ENCODE measurements around the gene RHAG.

Gene RHAG

DNA sequence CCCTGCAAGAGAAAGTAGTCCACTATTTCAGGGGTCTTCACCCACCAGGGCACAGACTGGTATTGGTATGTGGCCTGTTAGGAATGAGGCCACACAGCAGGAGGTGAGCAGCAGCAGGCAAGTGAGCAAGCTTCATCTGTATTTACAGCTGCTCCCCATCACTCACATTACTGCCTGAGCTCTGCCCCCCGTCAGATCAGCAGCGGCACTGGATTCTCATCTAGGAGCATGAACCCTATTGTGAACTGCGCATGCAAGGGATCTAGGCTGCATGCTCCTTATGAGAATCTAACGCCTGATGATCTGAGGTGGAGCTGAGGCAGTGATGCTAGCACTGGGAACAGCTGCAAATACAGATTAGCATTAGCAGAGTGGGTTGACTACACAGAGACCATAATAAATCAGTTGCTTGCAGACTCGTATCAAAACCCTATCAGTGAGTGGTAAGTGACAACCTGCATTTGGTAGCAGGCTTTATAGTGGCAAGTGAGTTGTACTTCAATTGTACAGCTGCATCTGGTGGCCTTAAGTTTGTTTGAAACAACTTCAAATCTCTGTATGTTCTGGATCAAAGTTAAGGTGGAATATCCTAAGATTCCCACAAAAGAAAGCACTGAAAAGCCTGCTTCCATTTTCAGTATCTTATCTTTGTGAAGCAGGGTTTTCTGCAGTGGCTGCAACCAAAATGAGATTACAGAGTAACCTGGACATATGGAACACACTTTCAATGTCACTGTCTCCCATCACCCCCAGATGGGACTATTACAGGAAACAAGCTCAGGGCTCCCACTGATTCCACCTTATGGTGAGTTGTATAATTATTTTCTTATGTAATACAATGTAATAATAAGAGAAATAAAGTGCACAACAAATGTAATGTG, 73.4 kb downstream of the RHAG start:
- Histone ChIP-seq H3K4me1 (ENCODE audit: insufficient read depth, insufficient read length) (no peaks in the 10 kb centered on the region), H3K27me3 (ENCODE audit: insufficient read depth, insufficient read length) (no peaks in the 10 kb centered on the region), H3K4me3 (ENCODE audit: insufficient read length, low read depth) (no peak overlapping the region), H3K9ac (ENCODE audit: insufficient read length, low read depth) (no peak overlapping the region), H3K36me3 (ENCODE audit: insufficient read depth, insufficient read length, low read length) (no peaks in the 10 kb centered on the region), H3K9me3 (ENCODE audit: insufficient read depth, low read length) (0 out of 2 replicates have a peak, but pooled peaks cover 7% of the 10 kb centered on the region)
- TF ChIP-seq YY1 (IDR thresholded peaks at IDR 0.05; ENCODE audit: insufficient read depth, insufficient read length) (no peak), ZNF274 (IDR thresholded peaks at IDR 0.05; ENCODE audit: low read depth, low read length) (no peak), SUZ12 (IDR thresholded peaks at IDR 0.05; ENCODE audit: extremely low read depth, insufficient read depth, insufficient read length) (no peak)
- no peak for DNase-seq (ENCODE audit: low read depth, low spot score)

DNA sequence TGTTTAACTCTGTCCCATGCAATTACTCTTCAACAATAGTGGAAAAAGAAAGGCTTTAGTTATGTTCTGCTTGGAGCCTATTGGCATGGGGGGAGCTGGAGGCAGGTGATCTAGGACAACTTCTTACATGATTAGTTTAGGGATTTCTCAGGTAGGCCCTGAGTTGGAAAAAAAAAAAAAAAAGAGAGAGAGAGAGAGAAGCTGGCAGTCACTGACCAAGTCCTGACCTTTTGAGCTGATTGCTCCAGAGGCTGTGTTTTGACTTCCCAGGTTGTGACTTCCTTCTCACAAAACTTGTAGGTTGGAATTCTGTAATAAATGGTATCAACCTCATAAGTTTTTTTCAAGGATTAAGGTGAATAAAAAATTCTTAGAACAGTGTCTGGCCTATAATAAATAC, 78.4 kb downstream of the RHAG start:
- no peaks in the 10 kb centered on the region for H3K27me3 ChIP-seq (ENCODE audit: insufficient read depth, insufficient read length)
- no peak for TF ChIP-seq SUZ12 (IDR thresholded peaks at IDR 0.05; ENCODE audit: extremely low read depth, insufficient read depth, insufficient read length)
- TF ChIP-seq ZNF274 (IDR thresholded peaks at IDR 0.05; ENCODE audit: low read depth, low read length) = no peak
- TF ChIP-seq YY1 (IDR thresholded peaks at IDR 0.05; ENCODE audit: insufficient read depth, insufficient read length) = no peak
- H3K4me3 ChIP-seq (ENCODE audit: insufficient read length, low read depth) = no peak overlapping the region
- DNase-seq (ENCODE audit: low read depth, low spot score) = no peak
- no peaks in the 10 kb centered on the region for H3K9me3 ChIP-seq (ENCODE audit: insufficient read depth, low read length)
- H3K36me3 ChIP-seq (ENCODE audit: insufficient read depth, insufficient read length, low read length) = no peaks in the 10 kb centered on the region
- H3K4me1 ChIP-seq (ENCODE audit: insufficient read depth, insufficient read length) = no peaks in the 10 kb centered on the region
- no peak overlapping the region for H3K9ac ChIP-seq (ENCODE audit: insufficient read length, low read depth)

DNA sequence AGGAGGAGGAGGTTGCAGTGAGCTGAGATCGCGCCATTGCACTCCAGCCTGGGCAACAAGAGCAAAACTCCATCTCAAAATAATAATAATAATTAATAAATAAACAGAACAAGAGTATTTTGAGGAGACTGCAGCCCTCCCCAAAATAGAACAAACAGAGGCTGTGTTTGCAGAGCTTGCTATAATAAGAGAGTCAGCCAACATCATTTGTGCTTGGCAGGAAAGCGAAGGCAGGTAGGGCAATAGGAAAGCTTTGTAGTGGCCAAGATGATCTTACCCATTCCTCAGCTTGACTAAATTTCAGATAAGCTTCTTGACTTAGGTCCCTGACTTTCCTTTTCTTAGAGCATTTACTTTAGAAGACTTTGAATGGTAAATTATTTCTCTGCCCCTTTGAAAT, 79.5 kb downstream of the RHAG start:
- Histone ChIP-seq H3K4me3 (ENCODE audit: insufficient read length, low read depth) (no peak overlapping the region), H3K4me1 (ENCODE audit: insufficient read depth, insufficient read length) (no peaks in the 10 kb centered on the region), H3K9ac (ENCODE audit: insufficient read length, low read depth) (no peak overlapping the region), H3K9me3 (ENCODE audit: insufficient read depth, low read length) (no peaks in the 10 kb centered on the region), H3K36me3 (ENCODE audit: insufficient read depth, insufficient read length, low read length) (no peaks in the 10 kb centered on the region), H3K27me3 (ENCODE audit: insufficient read depth, insufficient read length) (no peaks in the 10 kb centered on the region)
- no peak for DNase-seq (ENCODE audit: low read depth, low spot score)
- TF ChIP-seq YY1 (IDR thresholded peaks at IDR 0.05; ENCODE audit: insufficient read depth, insufficient read length) (no peak), SUZ12 (IDR thresholded peaks at IDR 0.05; ENCODE audit: extremely low read depth, insufficient read depth, insufficient read length) (no peak), ZNF274 (IDR thresholded peaks at IDR 0.05; ENCODE audit: low read depth, low read length) (no peak)

DNA sequence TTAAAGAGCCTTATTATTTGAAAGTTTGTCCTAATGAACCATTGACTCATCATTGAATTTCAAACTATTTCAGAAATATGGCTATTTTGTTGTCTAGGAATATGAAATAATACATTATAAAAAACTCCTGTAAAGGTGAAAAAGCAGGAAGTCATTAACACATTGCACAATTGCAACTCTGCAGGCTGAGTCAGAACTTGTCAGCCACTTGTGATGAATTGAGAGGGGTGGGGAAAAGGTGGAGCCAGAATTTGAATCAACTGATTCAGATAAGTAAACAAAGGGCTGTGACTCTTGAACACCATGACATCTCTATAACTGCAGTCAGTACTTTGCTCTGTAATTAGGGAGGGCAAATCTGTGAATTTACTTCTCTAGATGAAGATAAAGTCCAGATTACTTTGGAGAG, 80.2 kb downstream of the RHAG start:
- TF ChIP-seq ZNF274 (IDR thresholded peaks at IDR 0.05; ENCODE audit: low read depth, low read length) (no peak), SUZ12 (IDR thresholded peaks at IDR 0.05; ENCODE audit: extremely low read depth, insufficient read depth, insufficient read length) (no peak), YY1 (IDR thresholded peaks at IDR 0.05; ENCODE audit: insufficient read depth, insufficient read length) (no peak)
- Histone ChIP-seq H3K9me3 (ENCODE audit: insufficient read depth, low read length) (no peaks in the 10 kb centered on the region), H3K4me3 (ENCODE audit: insufficient read length, low read depth) (no peak overlapping the region), H3K36me3 (ENCODE audit: insufficient read depth, insufficient read length, low read length) (no peaks in the 10 kb centered on the region), H3K4me1 (ENCODE audit: insufficient read depth, insufficient read length) (no peaks in the 10 kb centered on the region), H3K9ac (ENCODE audit: insufficient read length, low read depth) (no peak overlapping the region), H3K27me3 (ENCODE audit: insufficient read depth, insufficient read length) (no peaks in the 10 kb centered on the region)
- no peak for DNase-seq (ENCODE audit: low read depth, low spot score)

DNA sequence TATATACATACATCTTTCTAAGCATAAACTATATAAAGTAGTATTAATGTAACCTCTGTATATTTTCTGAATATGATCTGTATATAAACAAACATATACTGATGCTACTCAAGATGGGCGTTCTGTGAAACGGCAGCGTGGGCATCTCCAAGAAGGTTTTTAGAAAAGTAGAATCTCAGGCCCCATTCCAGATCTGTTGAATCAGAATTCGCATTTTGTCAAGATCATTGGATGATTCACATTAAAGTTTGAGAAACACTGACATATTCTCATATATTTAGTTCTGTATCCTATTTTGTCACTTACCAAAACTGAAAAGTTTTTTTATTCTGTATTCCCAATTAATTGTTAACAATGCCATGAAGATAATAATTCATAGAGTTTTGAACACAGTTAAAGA, 80.7 kb downstream of the RHAG start:
- Histone ChIP-seq H3K36me3 (ENCODE audit: insufficient read depth, insufficient read length, low read length) (no peaks in the 10 kb centered on the region), H3K9me3 (ENCODE audit: insufficient read depth, low read length) (no peaks in the 10 kb centered on the region), H3K27me3 (ENCODE audit: insufficient read depth, insufficient read length) (no peaks in the 10 kb centered on the region), H3K4me3 (ENCODE audit: insufficient read length, low read depth) (no peak overlapping the region), H3K4me1 (ENCODE audit: insufficient read depth, insufficient read length) (no peaks in the 10 kb centered on the region), H3K9ac (ENCODE audit: insufficient read length, low read depth) (no peak overlapping the region)
- TF ChIP-seq YY1 (IDR thresholded peaks at IDR 0.05; ENCODE audit: insufficient read depth, insufficient read length) = no peak
- no peak for TF ChIP-seq ZNF274 (IDR thresholded peaks at IDR 0.05; ENCODE audit: low read depth, low read length)
- TF ChIP-seq SUZ12 (IDR thresholded peaks at IDR 0.05; ENCODE audit: extremely low read depth, insufficient read depth, insufficient read length) = no peak
- no peak for DNase-seq (ENCODE audit: low read depth, low spot score)
